Esophagus squamous epithelium (tissue), 4 donors: ENCODE data around the gene KRTAP12-1.
"Not testable (repeated sequence)": the region's sequence is repeated elsewhere in the genome, so short reads cannot be mapped to it uniquely, and the experiment has no call there.

ENCODE experiments used
- CTCF ChIP-seq, 6 experiments: fragments of 450-650 bp in 4 of 6; fragments of 200-600 bp in 2 of 6; sonication (generic) in 2 of 6; IDR thresholded peaks; one replicate each; pipeline ENCODE4 v1.5.1; 2016 to 2019; ENCODE audit warnings: antibody characterized with exemption in 6 of 6, mild to moderate bottlenecking in 4 of 6, moderate library complexity in 4 of 6
- POLR2A ChIP-seq, 4 donors: fragments of 450-650 bp; IDR thresholded peaks; one replicate each; pipeline ENCODE4 v1.6.1; 2017; ENCODE audit warnings: antibody characterized with exemption in 4 of 4, mild to moderate bottlenecking in 4 of 4, moderate library complexity in 3 of 4

GRCh38 chr21:44689740-44690139 is 7.8 kb upstream of the KRTAP12-1 start:
- TF ChIP-seq CTCF, POLR2A (IDR thresholded peaks at IDR 0.05): not testable (repeated sequence)
